Uterus (tissue), 4 donors: ENCODE measurements around the gene CCN5. TPM values are rescaled to one million over a fixed set of nuclear protein-coding genes. Genes with fewer than 3 reads are reported as not detected.
"Not testable (repeated sequence)": the region's sequence is repeated elsewhere in the genome, so short reads cannot be mapped to it uniquely, and the experiment has no call there.

Experiments used
- DNase-seq, 2 donors: peaks; one replicate each; pipeline ENCODE4 v3.0.0-alpha.2; 2019 to 2020
- H3K27ac ChIP-seq, 2 donors: fragments of 200-600 bp; sonication (generic); 1 replicate in 1 of 2; 2 replicates in 1 of 2; pipeline ENCODE4 v1.5.1; 2016 to 2018
- H3K27me3 ChIP-seq, 2 donors: fragments of 200-600 bp; sonication (generic); one replicate each; pipeline ENCODE4 v1.5.1; 2018 to 2019; ENCODE audit warnings: control low read depth in 1 of 2
- H3K36me3 ChIP-seq, 2 donors: fragments of 200-600 bp; sonication (generic); one replicate each; pipeline ENCODE4 v1.5.1; 2019; ENCODE audit warnings: control low read depth in 1 of 2
- H3K4me1 ChIP-seq, 2 donors: fragments of 200-600 bp; sonication (generic); one replicate each; pipeline ENCODE4 v1.5.1; 2018 to 2019; ENCODE audit warnings: control low read depth in 1 of 2
- H3K4me3 ChIP-seq, 2 donors: fragments of 200-600 bp; sonication (generic); 1 replicate in 1 of 2; 2 replicates in 1 of 2; pipeline ENCODE4 v1.5.1; 2018 to 2019; ENCODE audit warnings: mild to moderate bottlenecking in 1 of 2
- H3K9me3 ChIP-seq, 2 donors: fragments of 200-600 bp; sonication (generic); one replicate each; pipeline ENCODE4 v1.5.1; 2019; ENCODE audit warnings: control low read depth in 1 of 2
- CTCF ChIP-seq, 4 experiments: fragments of 200-600 bp in 2 of 4; fragments of 450-650 bp in 2 of 4; sonication (generic) in 2 of 4; IDR thresholded peaks; one replicate each; pipeline ENCODE4 v1.5.1; 2016 to 2019; ENCODE audit warnings: antibody characterized with exemption in 4 of 4, mild to moderate bottlenecking in 2 of 4, moderate library complexity in 1 of 4
- POLR2A ChIP-seq, 2 donors: fragments of 450-650 bp; IDR thresholded peaks; one replicate each; pipeline ENCODE4 v1.6.1; 2016; ENCODE audit warnings: antibody characterized with exemption in 2 of 2, mild to moderate bottlenecking in 1 of 2, moderate library complexity in 1 of 2
- intact Hi-C: fragments of 100-400 bp; cut with DNase I; formaldehyde crosslinking; loops from one replicate; pipeline ENCODE4 v1.15.1; 2023; ENCODE audit warnings: low total_unique reads
- total RNA-seq, 4 donors: library from RNA; depleted of rRNA in 3 of 4; stranded (reverse); fragments of >200 nt in 3 of 4; gene quantifications; one replicate each; pipeline versions ENCODE4 v1.1.0 to v1.2.4, GENCODE V29; 2014 to 2023
- donor health status: DM: yes; HTN: yes; CAD: no.

CCN5 gene
- total RNA-seq, 4 donors from 2014 or later: 19.4 to 47.9 (median 29.7) TPM; not detected in 1

GRCh38 chr20:44756956-44757355 lies 41.8 kb downstream of the CCN5 start:
- intact Hi-C loops: no loop called here
- Histone ChIP-seq H3K27me3 (no peaks in the 10 kb centered on the region), H3K36me3 (no peaks in the 10 kb centered on the region), H3K4me3 (no peak overlapping the region), H3K9me3 (no peaks in the 10 kb centered on the region), H3K27ac (no peak overlapping the region), H3K4me1 (no peaks in the 10 kb centered on the region)
- TF ChIP-seq CTCF (IDR thresholded peaks at IDR 0.05): no peak
- no peak for TF ChIP-seq POLR2A (IDR thresholded peaks at IDR 0.05)
- DNase-seq: no peak

GRCh38 chr20:44758247-44759101 lies 43.3 kb downstream of the CCN5 start:
- H3K9me3 ChIP-seq: no peaks in the 10 kb centered on the region
- no peak for DNase-seq
- no peak for TF ChIP-seq CTCF (IDR thresholded peaks at IDR 0.05)
- TF ChIP-seq POLR2A (IDR thresholded peaks at IDR 0.05): no peak
- no peaks in the 10 kb centered on the region for H3K36me3 ChIP-seq
- no peak overlapping the region for H3K4me3 ChIP-seq
- intact Hi-C loops: no loop called here
- H3K27ac ChIP-seq: no peak overlapping the region
- H3K27me3 ChIP-seq: no peaks in the 10 kb centered on the region
- no peaks in the 10 kb centered on the region for H3K4me1 ChIP-seq

GRCh38 chr20:44759595-44759994 lies 44.4 kb downstream of the CCN5 start:
- Histone ChIP-seq H3K9me3 (no peaks in the 10 kb centered on the region), H3K27me3 (no peaks in the 10 kb centered on the region), H3K27ac (no peak overlapping the region), H3K4me3 (no peak overlapping the region), H3K36me3 (no peaks in the 10 kb centered on the region), H3K4me1 (no peaks in the 10 kb centered on the region)
- no peak for TF ChIP-seq CTCF (IDR thresholded peaks at IDR 0.05)
- intact Hi-C loops: no loop called here
- DNase-seq: no peak

- TF ChIP-seq POLR2A (IDR thresholded peaks at IDR 0.05) (no peak), CTCF (IDR thresholded peaks at IDR 0.05) (no peak)
- no peaks in the 10 kb centered on the region for H3K4me1 ChIP-seq
- no peak overlapping the region for H3K4me3 ChIP-seq
- H3K36me3 ChIP-seq: no peaks in the 10 kb centered on the region
- H3K27ac ChIP-seq: no peak overlapping the region
- no peaks in the 10 kb centered on the region for H3K27me3 ChIP-seq
- no peaks in the 10 kb centered on the region for H3K9me3 ChIP-seq
- intact Hi-C loops: no loop called here
- no peak for DNase-seq
Measured at GRCh38 chr20:44761423-44761822, 46.3 kb downstream of the CCN5 start.

GRCh38 chr20:44762466-44763140 lies 47.4 kb downstream of the CCN5 start:
- intact Hi-C loops: no loop called here
- H3K36me3 ChIP-seq: no peaks in the 10 kb centered on the region
- no peak overlapping the region for H3K4me3 ChIP-seq
- H3K27me3 ChIP-seq: no peaks in the 10 kb centered on the region
- no peak for TF ChIP-seq POLR2A (IDR thresholded peaks at IDR 0.05)
- no peak for TF ChIP-seq CTCF (IDR thresholded peaks at IDR 0.05)
- DNase-seq: no peak
- H3K27ac ChIP-seq: peak overlapping the region in 1 of 2 donors; percentile 42
- no peaks in the 10 kb centered on the region for H3K4me1 ChIP-seq
- H3K9me3 ChIP-seq: no peaks in the 10 kb centered on the region

GRCh38 chr20:44763798-44764197 lies 48.6 kb downstream of the CCN5 start:
- H3K27me3 ChIP-seq, H3K27ac ChIP-seq, DNase-seq, H3K36me3 ChIP-seq, H3K9me3 ChIP-seq, intact Hi-C loops, H3K4me1 ChIP-seq, H3K4me3 ChIP-seq: not testable (repeated sequence)
